ENCODE measurements around the gene PPP6R2. TPM values are rescaled to one million over a fixed set of nuclear protein-coding genes. Genes with fewer than 3 reads are reported as not detected.

PPP6R2 gene
- total RNA-seq, 1 donor from 2014 or later = 55.5 TPM

DNA sequence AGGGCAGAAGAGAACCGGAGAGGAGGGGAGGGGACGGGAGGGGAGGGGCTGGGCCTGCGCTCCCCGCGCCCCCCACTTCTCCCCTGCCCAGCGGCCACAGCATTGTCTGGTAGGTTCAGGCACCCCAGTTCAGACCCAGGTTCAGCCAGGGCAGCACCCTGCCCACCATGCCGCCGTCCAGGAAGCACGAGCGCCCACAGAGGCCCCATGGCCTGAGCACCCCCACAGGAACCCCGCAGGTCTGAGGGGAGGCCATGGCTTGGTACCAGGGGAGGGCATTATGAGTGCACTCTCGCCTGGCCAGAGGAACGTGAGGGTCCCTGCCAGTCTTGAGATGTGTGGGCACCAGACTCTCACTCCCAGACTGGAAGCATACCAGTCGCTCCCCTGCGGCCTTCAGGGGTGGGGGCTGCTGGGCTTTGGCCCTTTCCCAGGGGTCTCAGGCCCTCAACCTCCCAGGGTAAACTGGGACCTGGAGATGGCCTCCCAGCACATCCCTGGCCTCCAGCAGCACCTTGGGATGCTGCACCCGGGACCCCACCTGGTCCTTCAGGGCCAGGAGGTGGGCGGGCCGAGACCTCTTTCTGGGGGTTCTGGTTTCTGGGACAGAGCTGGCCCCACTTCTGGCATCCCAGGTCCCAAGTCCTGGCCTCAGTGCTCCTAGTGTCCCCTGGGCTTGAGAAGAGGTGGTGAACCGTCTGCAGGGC, 35.1 kb upstream of the PPP6R2 start:
- peak overlapping the region in 1 of 2 donors; percentile 12 for H3K4me3 ChIP-seq
- no peaks in the 10 kb centered on the region for H3K27me3 ChIP-seq
- TF ChIP-seq, protein P1, sequence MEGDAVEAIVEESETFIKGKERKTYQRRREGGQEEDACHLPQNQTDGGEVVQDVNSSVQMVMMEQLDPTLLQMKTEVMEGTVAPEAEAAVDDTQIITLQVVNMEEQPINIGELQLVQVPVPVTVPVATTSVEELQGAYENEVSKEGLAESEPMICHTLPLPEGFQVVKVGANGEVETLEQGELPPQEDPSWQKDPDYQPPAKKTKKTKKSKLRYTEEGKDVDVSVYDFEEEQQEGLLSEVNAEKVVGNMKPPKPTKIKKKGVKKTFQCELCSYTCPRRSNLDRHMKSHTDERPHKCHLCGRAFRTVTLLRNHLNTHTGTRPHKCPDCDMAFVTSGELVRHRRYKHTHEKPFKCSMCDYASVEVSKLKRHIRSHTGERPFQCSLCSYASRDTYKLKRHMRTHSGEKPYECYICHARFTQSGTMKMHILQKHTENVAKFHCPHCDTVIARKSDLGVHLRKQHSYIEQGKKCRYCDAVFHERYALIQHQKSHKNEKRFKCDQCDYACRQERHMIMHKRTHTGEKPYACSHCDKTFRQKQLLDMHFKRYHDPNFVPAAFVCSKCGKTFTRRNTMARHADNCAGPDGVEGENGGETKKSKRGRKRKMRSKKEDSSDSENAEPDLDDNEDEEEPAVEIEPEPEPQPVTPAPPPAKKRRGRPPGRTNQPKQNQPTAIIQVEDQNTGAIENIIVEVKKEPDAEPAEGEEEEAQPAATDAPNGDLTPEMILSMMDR (IDR thresholded peaks at IDR 0.05) = no peak
- H3K36me3 ChIP-seq = no peaks in the 10 kb centered on the region
- intact Hi-C loops (cut with DNase I) = loop anchor here (1.0 to 10.0 kb wide), 4 partner anchors 19 to 373 kb away; partner anchors contain the start of genes DENND6B and PPP6R2
- DNase-seq (ENCODE audit: low spot score in 2 of 2) = no peak
- peak overlapping the region; percentile 86 to 96 for H3K27ac ChIP-seq
- H3K4me1 ChIP-seq = peaks cover 34 to 36% of the 10 kb centered on the region in 2 donors
- H3K9me3 ChIP-seq = no peaks in the 10 kb centered on the region

DNA sequence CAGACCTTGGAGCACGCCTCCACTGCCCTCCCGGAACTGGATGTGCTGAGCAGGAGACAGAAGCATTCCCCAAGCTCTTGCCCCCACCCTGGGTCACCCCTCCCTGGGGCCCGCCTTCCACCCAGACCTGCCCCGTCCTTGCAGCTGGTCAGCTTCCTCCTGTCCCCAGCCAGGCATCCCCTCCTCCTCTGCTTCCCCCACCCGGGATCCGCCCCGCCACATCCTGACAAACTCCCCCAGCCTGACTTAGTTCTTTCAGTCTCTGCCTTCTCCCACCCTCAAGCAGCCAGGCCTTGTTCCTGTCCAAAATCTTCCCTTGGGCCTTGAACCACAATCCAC, 34.6 kb upstream of the PPP6R2 start:
- peaks cover 28 to 31% of the 10 kb centered on the region in 2 donors for H3K4me1 ChIP-seq
- no peaks in the 10 kb centered on the region for H3K36me3 ChIP-seq
- intact Hi-C loops (cut with DNase I) = loop anchor here (2.0 to 10.0 kb wide), 2 partner anchors 34 to 374 kb away; partner anchors contain the start of gene PPP6R2
- no peaks in the 10 kb centered on the region for H3K9me3 ChIP-seq
- DNase-seq (ENCODE audit: low spot score in 2 of 2) = peak; percentile 54 to 89
- H3K27ac ChIP-seq = peak overlapping the region; percentile 86 to 96
- TF ChIP-seq, protein P1 (IDR thresholded peaks at IDR 0.05) = no peak
- peak overlapping the region in 1 of 2 donors; percentile 12 for H3K4me3 ChIP-seq
- no peaks in the 10 kb centered on the region for H3K27me3 ChIP-seq

DNA sequence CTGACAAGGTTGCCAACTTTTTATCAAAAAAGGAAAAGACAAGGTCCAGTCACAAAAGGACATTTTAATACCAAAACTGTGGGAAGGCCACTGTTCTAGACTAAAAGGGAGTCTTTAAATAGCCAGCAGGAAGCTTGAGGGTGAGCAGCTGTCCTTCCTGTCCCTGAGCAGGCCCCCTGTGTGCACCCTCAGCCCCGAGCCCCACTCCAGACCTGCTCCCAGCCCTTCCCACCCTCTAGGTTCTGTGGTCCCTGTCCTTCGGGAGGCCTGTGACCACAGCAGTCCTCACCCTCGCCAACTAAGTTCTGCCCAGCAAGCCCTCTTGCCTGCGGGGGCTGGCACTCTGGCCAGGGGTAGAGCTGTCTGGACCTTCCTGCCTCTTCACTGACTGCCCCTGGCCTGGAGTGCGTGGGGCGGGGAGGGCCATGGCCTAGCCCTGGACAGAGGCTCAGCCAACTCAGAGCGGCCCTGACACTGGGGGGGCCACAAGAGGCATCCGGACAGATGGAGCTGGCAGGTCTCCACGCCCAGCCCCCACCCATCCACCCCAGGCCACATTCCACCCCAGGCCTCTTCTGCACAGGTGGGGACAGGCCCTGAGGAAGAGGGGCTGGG, 34.0 kb upstream of the PPP6R2 start:
- no peak overlapping the region for H3K4me3 ChIP-seq
- TF ChIP-seq, protein P1 (IDR thresholded peaks at IDR 0.05) = no peak
- peaks cover 23 to 25% of the 10 kb centered on the region in 2 donors for H3K4me1 ChIP-seq
- H3K27me3 ChIP-seq = no peaks in the 10 kb centered on the region
- peak overlapping the region; percentile 86 to 96 for H3K27ac ChIP-seq
- no peak for DNase-seq (ENCODE audit: low spot score in 2 of 2)
- H3K9me3 ChIP-seq = no peaks in the 10 kb centered on the region
- intact Hi-C loops (cut with DNase I) = loop anchor here (2.0 to 10.0 kb wide), 2 partner anchors 34 to 374 kb away; partner anchors contain the start of gene PPP6R2
- H3K36me3 ChIP-seq = no peaks in the 10 kb centered on the region

GRCh38 chr22:50309601-50309991, 33.5 kb upstream of the PPP6R2 start:
- Histone ChIP-seq H3K27me3 (no peaks in the 10 kb centered on the region), H3K4me3 (no peak overlapping the region), H3K9me3 (no peaks in the 10 kb centered on the region), H3K4me1 (peaks cover 18 to 20% of the 10 kb centered on the region in 2 donors), H3K27ac (peak overlapping the region; percentile 86 to 96), H3K36me3 (no peaks in the 10 kb centered on the region)
- no peak for DNase-seq (ENCODE audit: low spot score in 2 of 2)
- intact Hi-C loops (cut with DNase I) = loop anchor here (2.0 to 10.0 kb wide), 2 partner anchors 33 to 375 kb away; partner anchors contain the start of gene PPP6R2
- TF ChIP-seq, protein P1 (IDR thresholded peaks at IDR 0.05) = no peak

DNA sequence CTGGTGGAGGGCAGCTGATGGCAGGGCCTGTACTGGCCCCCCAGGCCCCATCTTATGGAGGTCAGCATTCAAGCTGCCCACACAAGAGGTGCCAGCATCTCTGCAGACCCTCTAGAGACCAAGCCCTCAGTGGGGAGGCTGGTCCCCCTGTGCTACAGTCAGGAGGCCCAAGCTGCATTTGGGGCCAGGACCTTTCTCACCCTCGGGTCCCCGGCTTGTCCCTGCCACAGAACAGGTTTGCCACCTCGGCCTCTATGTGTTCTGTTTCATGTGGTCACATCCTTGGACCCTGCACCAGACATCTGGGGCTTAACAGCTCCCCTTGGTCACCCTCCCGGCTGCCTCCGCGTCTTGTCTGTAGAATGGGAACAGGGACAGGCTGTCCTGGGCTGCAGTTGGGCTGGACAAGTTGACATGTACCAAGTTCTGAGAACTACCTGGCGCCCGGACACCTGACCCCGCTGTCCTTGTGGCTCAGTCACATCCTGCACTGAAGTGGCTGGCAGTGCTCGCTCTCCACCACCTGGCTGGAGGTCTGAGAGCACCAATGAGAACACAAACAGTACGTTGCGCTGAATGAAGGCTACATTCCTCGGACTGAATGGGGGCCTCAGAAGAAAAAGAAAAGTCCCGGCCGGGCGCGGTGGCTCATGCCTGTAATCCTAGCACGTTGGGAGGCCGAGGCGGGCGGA, 33.0 kb upstream of the PPP6R2 start:
- Histone ChIP-seq H3K27me3 (no peaks in the 10 kb centered on the region), H3K27ac (no peak overlapping the region), H3K4me1 (peaks cover 12 to 14% of the 10 kb centered on the region in 2 donors), H3K36me3 (no peaks in the 10 kb centered on the region), H3K4me3 (no peak overlapping the region), H3K9me3 (no peaks in the 10 kb centered on the region)
- TF ChIP-seq, protein P1 (IDR thresholded peaks at IDR 0.05) = no peak
- intact Hi-C loops (cut with DNase I) = no loop called here
- no peak for DNase-seq (ENCODE audit: low spot score in 2 of 2)

All from ascending aorta (tissue), 2 donors.